Stimulated activated naive B cell treated with anti-CD40 and anti-IgM and Interleukin-4, amounts not matched to agents 10 μg/mL and 1 μg/mL and 100 μg/mL, for 72 hours (primary cell): Measurements from ENCODE around the gene OPRM1.

Source experiments
- ATAC-seq, 2 donors: fragments of 150-1000 bp; cut with Tn5 transposase; replicated peaks; 2 replicates each; pipeline ENCODE4 v1.10.0; 2021; ENCODE audit warnings: moderate library complexity in 1 of 2
- DNase-seq: peaks from one replicate; pipeline ENCODE4 v3.0.0; 2021
- H3K27ac Mint-ChIP-seq: one replicate; pipeline ENCODE4 v1.8.0; 2022; ENCODE audit warnings: mild to moderate bottlenecking, mixed read lengths
- H3K27me3 Mint-ChIP-seq, 2 donors: one replicate each; pipeline ENCODE4 v1.8.0; 2022; ENCODE audit warnings: mixed read lengths in 2 of 2
- H3K36me3 Mint-ChIP-seq, 2 donors: one replicate each; pipeline ENCODE4 v1.8.0; 2022; ENCODE audit warnings: mixed read lengths in 2 of 2, mild to moderate bottlenecking in 1 of 2
- H3K4me1 Mint-ChIP-seq, 2 donors: one replicate each; pipeline ENCODE4 v1.8.0; 2022; ENCODE audit warnings: mixed read lengths in 2 of 2, mild to moderate bottlenecking in 1 of 2
- H3K4me3 Mint-ChIP-seq, 2 donors: one replicate each; pipeline ENCODE4 v1.8.0; 2022; ENCODE audit warnings: mild to moderate bottlenecking in 2 of 2, mixed read lengths in 2 of 2, moderate library complexity in 1 of 2
- H3K9me3 Mint-ChIP-seq, 2 donors: one replicate each; pipeline ENCODE4 v1.8.0; 2022; ENCODE audit warnings: mixed read lengths in 2 of 2, mild to moderate bottlenecking in 1 of 2

OPRM1 gene

GRCh38 chr6:154292855-154293519, 253.9 kb downstream of the OPRM1 start:
- Mint-ChIP-seq H3K9me3 (peaks cover 0 to 2% of the 10 kb centered on the region in 2 donors), H3K36me3 (no peaks in the 10 kb centered on the region), H3K4me3 (no peak overlapping the region), H3K27me3 (peaks cover 5 to 11% of the 10 kb centered on the region in 2 donors), H3K27ac (no peak overlapping the region), H3K4me1 (peaks cover 0 to 5% of the 10 kb centered on the region in 2 donors)
- ATAC-seq = no peak
- no peak for DNase-seq

GRCh38 chr6:154295733-154296132, 256.7 kb downstream of the OPRM1 start:
- Mint-ChIP-seq H3K36me3 (no peaks in the 10 kb centered on the region), H3K9me3 (no peaks in the 10 kb centered on the region), H3K4me1 (no peaks in the 10 kb centered on the region), H3K27ac (peak overlapping the region; percentile 3), H3K4me3 (no peak overlapping the region), H3K27me3 (peaks cover 11 to 16% of the 10 kb centered on the region in 2 donors)
- ATAC-seq (no peak), DNase-seq (no peak)
